GM23338 (cell line): ENCODE measurements around the gene NDUFS2. TPM values are rescaled to one million over a fixed set of nuclear protein-coding genes. Genes with fewer than 3 reads are reported as not detected.

Experiments
- ATAC-seq: fragments of 200-7000 bp; cut with Tn5 transposase; 3 replicates; pipeline ENCODE4 v1.9.1; 2020
- DNase-seq: peaks from one replicate; pipeline ENCODE4 v3.0.0-alpha.2; 2015; ENCODE audit warnings: low spot score
- H2AFZ ChIP-seq: fragments of 200-600 bp; sonication (generic); 2 replicates; pipeline ENCODE4 v1.8.0; 2016; ENCODE audit warnings: antibody characterized with exemption, mild to moderate bottlenecking, moderate library complexity
- H3F3A ChIP-seq: fragments of 200-600 bp; sonication (generic); replicated peaks from 2 replicates; pipeline ENCODE4 v1.8.0; 2017; ENCODE audit warnings: antibody characterized with exemption, mixed run types, low read depth
- H3K27ac ChIP-seq: fragments of 200-600 bp; sonication (generic); 2 replicates; pipeline ENCODE4 v1.6.1; 2016; ENCODE audit warnings: low read depth
- H3K27me3 ChIP-seq: fragments of 200-600 bp; sonication (generic); 2 replicates; pipeline ENCODE4 v1.8.0; 2016; ENCODE audit warnings: mild to moderate bottlenecking, mixed run types, moderate library complexity; ENCODE audit not compliant: insufficient read depth
- H3K36me3 ChIP-seq: fragments of 200-600 bp; sonication (generic); 2 replicates; pipeline ENCODE4 v1.8.0; 2016; ENCODE audit warnings: mild to moderate bottlenecking; ENCODE audit not compliant: insufficient read depth
- H3K4me1 ChIP-seq: fragments of 200-600 bp; sonication (generic); 2 replicates; pipeline ENCODE4 v1.8.0; 2016; ENCODE audit warnings: mild to moderate bottlenecking, moderate library complexity; ENCODE audit not compliant: insufficient read depth
- H3K4me2 ChIP-seq: fragments of 200-600 bp; sonication (generic); 2 replicates; pipeline ENCODE4 v1.7.1; 2017; ENCODE audit warnings: mixed run types
- H3K4me3 ChIP-seq: fragments of 200-600 bp; sonication (generic); 2 replicates; pipeline ENCODE4 v1.6.1; 2016; ENCODE audit warnings: mixed run types
- H3K79me2 ChIP-seq: fragments of 200-600 bp; sonication (generic); replicated peaks from 2 replicates; pipeline ENCODE4 v1.8.0; 2017; ENCODE audit warnings: mild to moderate bottlenecking; ENCODE audit not compliant: insufficient read depth
- H3K9me2 ChIP-seq: fragments of 200-600 bp; sonication (generic); 2 replicates; pipeline ENCODE4 v1.8.0; 2017; ENCODE audit not compliant: insufficient read depth
- H4K20me1 ChIP-seq: fragments of 200-600 bp; sonication (generic); replicated peaks from 2 replicates; pipeline ENCODE4 v1.8.0; 2017; ENCODE audit warnings: mild to moderate bottlenecking; ENCODE audit not compliant: insufficient read depth
- H3K27ac Mint-ChIP-seq: 2 replicates; pipeline ENCODE4 v1.8.0; 2020; ENCODE audit warnings: inconsistent platforms, mild to moderate bottlenecking, moderate library complexity, mixed read lengths
- H3K27me3 Mint-ChIP-seq: 3 replicates; pipeline ENCODE4 v1.8.0; 2022; ENCODE audit warnings: low read depth, mild to moderate bottlenecking, moderate library complexity, mixed read lengths, inconsistent platforms; ENCODE audit not compliant: insufficient read depth, poor library complexity
- H3K36me3 Mint-ChIP-seq: 3 replicates; pipeline ENCODE4 v1.8.0; 2021; ENCODE audit warnings: low read depth, mild to moderate bottlenecking, inconsistent platforms, moderate library complexity, mixed read lengths
- H3K4me1 Mint-ChIP-seq: 3 replicates; pipeline ENCODE4 v1.8.0; 2020; ENCODE audit warnings: mild to moderate bottlenecking, inconsistent platforms, mixed read lengths
- H3K4me3 Mint-ChIP-seq: 3 replicates; pipeline ENCODE4 v1.8.0; 2021; ENCODE audit warnings: moderate library complexity, mild to moderate bottlenecking, inconsistent platforms, mixed read lengths
- H3K9me3 Mint-ChIP-seq: 3 replicates; pipeline ENCODE4 v1.8.0; 2020; ENCODE audit warnings: moderate library complexity, mild to moderate bottlenecking, inconsistent platforms, mixed read lengths
- CREB1 ChIP-seq: fragments of 250-450 bp; sonication (Bioruptor Pico); IDR thresholded peaks from 2 replicates; pipeline ENCODE4 v1.5.0; 2020; ENCODE audit warnings: low read depth, mild to moderate bottlenecking, moderate library complexity
- ETS1 ChIP-seq: IDR thresholded peaks from 2 replicates; pipeline ENCODE4 v1.6.1; 2016; ENCODE audit warnings: antibody characterized with exemption
- EZH2 ChIP-seq: fragments of 200-600 bp; sonication (generic); IDR thresholded peaks from one replicate; pipeline ENCODE4 v1.8.0; 2017; ENCODE audit warnings: antibody characterized with exemption, mild to moderate bottlenecking, low read depth; ENCODE audit not compliant: unreplicated experiment
- EZH2phosphoT487 ChIP-seq: fragments of 200-600 bp; sonication (generic); IDR thresholded peaks from one replicate; pipeline ENCODE4 v1.8.1; 2018; ENCODE audit warnings: antibody characterized with exemption; ENCODE audit not compliant: unreplicated experiment
- JUNB ChIP-seq: IDR thresholded peaks from one replicate; pipeline ENCODE4 v1.6.1; 2016; ENCODE audit warnings: antibody characterized with exemption; ENCODE audit not compliant: unreplicated experiment
- NANOG ChIP-seq: IDR thresholded peaks from 2 replicates; pipeline ENCODE4 v1.6.1; 2016; ENCODE audit warnings: antibody characterized with exemption, borderline replicate concordance
- POLR2AphosphoS5 ChIP-seq: IDR thresholded peaks from 2 replicates; pipeline ENCODE4 v1.6.1; 2016; ENCODE audit warnings: antibody characterized with exemption, low read depth
- STAT1 ChIP-seq: IDR thresholded peaks from one replicate; pipeline ENCODE4 v1.6.1; 2016; ENCODE audit warnings: antibody characterized with exemption; ENCODE audit not compliant: unreplicated experiment
- ZNF114 ChIP-seq: fragments of 250-450 bp; sonication (Bioruptor Pico); IDR thresholded peaks from 2 replicates; pipeline ENCODE4 v1.5.0; 2020; ENCODE audit warnings: mild to moderate bottlenecking, moderate library complexity
- ZNF331 ChIP-seq: fragments of 250-450 bp; sonication (Bioruptor Pico); IDR thresholded peaks from 2 replicates; pipeline ENCODE4 v1.5.0; 2020; ENCODE audit warnings: low read depth, mild to moderate bottlenecking, moderate library complexity
- polyA plus RNA-seq: library from polyadenylated mRNA; unstranded; fragments of >200 nt; fragmentation: Nextera tagmentation; extraction: Ambion mirVana; gene quantifications from 2 replicates; pipeline ENCODE4 v1.2.1, GENCODE V29; 2016
- total RNA-seq: library from RNA; depleted of rRNA; stranded (reverse); fragments of >200 nt; shearing (Covaris generic); gene quantifications from 2 replicates; pipeline ENCODE4 v1.2.3, GENCODE V29; 2014
- TF ChIP-seq, protein P1 (sequence below): IDR thresholded peaks from one replicate; pipeline ENCODE4 v1.6.1; 2018; ENCODE audit warnings: antibody characterized with exemption; ENCODE audit not compliant: unreplicated experiment
- TF ChIP-seq, protein P2 (sequence below), 2 experiments: fragments of 200-600 bp in 1 of 2; sonication (generic) in 1 of 2; conservative IDR thresholded peaks; 2 replicates each; pipeline versions ENCODE4 v1.5.1 to v1.6.1; 2016 to 2017; ENCODE audit warnings: antibody characterized with exemption in 2 of 2, low read depth in 2 of 2, mild to moderate bottlenecking in 2 of 2, moderate library complexity in 1 of 2
- TF ChIP-seq, protein P3 (sequence below): fragments of 250-450 bp; sonication (Bioruptor Pico); IDR thresholded peaks from 2 replicates; pipeline ENCODE4 v1.5.0; 2020; ENCODE audit warnings: mild to moderate bottlenecking, moderate library complexity

NDUFS2 gene
- total and polyA plus RNA-seq, 2 experiments from 2014 or later = 56.7 to 131 TPM

DNA sequence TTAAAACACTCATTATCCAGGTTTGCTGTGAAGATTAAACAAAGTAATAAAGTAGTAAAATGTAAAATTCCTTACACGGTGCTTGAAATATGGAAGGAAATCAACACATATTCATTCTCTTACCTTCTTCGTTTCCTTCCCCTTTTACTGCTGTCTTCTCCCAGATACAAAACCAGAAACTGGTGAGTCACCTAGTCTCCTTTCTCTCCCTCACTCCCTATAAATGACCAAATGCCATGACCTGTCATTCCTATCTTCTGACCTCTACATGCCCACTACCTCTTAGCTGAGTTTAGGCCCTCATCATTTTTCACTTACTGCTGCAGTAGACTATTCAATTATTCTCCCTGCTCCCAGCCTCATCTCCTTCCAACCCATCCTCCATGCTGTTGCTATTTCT, 40.1 kb downstream of the NDUFS2 start:
- TF ChIP-seq ETS1 = no peak
- no peak for TF ChIP-seq EZH2phosphoT487
- TF ChIP-seq, protein P1, sequence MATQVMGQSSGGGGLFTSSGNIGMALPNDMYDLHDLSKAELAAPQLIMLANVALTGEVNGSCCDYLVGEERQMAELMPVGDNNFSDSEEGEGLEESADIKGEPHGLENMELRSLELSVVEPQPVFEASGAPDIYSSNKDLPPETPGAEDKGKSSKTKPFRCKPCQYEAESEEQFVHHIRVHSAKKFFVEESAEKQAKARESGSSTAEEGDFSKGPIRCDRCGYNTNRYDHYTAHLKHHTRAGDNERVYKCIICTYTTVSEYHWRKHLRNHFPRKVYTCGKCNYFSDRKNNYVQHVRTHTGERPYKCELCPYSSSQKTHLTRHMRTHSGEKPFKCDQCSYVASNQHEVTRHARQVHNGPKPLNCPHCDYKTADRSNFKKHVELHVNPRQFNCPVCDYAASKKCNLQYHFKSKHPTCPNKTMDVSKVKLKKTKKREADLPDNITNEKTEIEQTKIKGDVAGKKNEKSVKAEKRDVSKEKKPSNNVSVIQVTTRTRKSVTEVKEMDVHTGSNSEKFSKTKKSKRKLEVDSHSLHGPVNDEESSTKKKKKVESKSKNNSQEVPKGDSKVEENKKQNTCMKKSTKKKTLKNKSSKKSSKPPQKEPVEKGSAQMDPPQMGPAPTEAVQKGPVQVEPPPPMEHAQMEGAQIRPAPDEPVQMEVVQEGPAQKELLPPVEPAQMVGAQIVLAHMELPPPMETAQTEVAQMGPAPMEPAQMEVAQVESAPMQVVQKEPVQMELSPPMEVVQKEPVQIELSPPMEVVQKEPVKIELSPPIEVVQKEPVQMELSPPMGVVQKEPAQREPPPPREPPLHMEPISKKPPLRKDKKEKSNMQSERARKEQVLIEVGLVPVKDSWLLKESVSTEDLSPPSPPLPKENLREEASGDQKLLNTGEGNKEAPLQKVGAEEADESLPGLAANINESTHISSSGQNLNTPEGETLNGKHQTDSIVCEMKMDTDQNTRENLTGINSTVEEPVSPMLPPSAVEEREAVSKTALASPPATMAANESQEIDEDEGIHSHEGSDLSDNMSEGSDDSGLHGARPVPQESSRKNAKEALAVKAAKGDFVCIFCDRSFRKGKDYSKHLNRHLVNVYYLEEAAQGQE = no peak
- TF ChIP-seq POLR2AphosphoS5 = no peak
- TF ChIP-seq STAT1 = no peak
- TF ChIP-seq JUNB = no peak
- TF ChIP-seq ZNF114 (CRISPR knock-in tag) = no peak
- no peak for TF ChIP-seq EZH2
- no peak for TF ChIP-seq NANOG
- no peak for TF ChIP-seq ZNF331
- TF ChIP-seq, protein P2, sequence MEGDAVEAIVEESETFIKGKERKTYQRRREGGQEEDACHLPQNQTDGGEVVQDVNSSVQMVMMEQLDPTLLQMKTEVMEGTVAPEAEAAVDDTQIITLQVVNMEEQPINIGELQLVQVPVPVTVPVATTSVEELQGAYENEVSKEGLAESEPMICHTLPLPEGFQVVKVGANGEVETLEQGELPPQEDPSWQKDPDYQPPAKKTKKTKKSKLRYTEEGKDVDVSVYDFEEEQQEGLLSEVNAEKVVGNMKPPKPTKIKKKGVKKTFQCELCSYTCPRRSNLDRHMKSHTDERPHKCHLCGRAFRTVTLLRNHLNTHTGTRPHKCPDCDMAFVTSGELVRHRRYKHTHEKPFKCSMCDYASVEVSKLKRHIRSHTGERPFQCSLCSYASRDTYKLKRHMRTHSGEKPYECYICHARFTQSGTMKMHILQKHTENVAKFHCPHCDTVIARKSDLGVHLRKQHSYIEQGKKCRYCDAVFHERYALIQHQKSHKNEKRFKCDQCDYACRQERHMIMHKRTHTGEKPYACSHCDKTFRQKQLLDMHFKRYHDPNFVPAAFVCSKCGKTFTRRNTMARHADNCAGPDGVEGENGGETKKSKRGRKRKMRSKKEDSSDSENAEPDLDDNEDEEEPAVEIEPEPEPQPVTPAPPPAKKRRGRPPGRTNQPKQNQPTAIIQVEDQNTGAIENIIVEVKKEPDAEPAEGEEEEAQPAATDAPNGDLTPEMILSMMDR (conservative IDR thresholded peaks at IDR 0.05; ENCODE audit: low read depth in 2 of 2) = no peak
- no peak for TF ChIP-seq CREB1 (CRISPR knock-in tag)
- TF ChIP-seq, protein P3, sequence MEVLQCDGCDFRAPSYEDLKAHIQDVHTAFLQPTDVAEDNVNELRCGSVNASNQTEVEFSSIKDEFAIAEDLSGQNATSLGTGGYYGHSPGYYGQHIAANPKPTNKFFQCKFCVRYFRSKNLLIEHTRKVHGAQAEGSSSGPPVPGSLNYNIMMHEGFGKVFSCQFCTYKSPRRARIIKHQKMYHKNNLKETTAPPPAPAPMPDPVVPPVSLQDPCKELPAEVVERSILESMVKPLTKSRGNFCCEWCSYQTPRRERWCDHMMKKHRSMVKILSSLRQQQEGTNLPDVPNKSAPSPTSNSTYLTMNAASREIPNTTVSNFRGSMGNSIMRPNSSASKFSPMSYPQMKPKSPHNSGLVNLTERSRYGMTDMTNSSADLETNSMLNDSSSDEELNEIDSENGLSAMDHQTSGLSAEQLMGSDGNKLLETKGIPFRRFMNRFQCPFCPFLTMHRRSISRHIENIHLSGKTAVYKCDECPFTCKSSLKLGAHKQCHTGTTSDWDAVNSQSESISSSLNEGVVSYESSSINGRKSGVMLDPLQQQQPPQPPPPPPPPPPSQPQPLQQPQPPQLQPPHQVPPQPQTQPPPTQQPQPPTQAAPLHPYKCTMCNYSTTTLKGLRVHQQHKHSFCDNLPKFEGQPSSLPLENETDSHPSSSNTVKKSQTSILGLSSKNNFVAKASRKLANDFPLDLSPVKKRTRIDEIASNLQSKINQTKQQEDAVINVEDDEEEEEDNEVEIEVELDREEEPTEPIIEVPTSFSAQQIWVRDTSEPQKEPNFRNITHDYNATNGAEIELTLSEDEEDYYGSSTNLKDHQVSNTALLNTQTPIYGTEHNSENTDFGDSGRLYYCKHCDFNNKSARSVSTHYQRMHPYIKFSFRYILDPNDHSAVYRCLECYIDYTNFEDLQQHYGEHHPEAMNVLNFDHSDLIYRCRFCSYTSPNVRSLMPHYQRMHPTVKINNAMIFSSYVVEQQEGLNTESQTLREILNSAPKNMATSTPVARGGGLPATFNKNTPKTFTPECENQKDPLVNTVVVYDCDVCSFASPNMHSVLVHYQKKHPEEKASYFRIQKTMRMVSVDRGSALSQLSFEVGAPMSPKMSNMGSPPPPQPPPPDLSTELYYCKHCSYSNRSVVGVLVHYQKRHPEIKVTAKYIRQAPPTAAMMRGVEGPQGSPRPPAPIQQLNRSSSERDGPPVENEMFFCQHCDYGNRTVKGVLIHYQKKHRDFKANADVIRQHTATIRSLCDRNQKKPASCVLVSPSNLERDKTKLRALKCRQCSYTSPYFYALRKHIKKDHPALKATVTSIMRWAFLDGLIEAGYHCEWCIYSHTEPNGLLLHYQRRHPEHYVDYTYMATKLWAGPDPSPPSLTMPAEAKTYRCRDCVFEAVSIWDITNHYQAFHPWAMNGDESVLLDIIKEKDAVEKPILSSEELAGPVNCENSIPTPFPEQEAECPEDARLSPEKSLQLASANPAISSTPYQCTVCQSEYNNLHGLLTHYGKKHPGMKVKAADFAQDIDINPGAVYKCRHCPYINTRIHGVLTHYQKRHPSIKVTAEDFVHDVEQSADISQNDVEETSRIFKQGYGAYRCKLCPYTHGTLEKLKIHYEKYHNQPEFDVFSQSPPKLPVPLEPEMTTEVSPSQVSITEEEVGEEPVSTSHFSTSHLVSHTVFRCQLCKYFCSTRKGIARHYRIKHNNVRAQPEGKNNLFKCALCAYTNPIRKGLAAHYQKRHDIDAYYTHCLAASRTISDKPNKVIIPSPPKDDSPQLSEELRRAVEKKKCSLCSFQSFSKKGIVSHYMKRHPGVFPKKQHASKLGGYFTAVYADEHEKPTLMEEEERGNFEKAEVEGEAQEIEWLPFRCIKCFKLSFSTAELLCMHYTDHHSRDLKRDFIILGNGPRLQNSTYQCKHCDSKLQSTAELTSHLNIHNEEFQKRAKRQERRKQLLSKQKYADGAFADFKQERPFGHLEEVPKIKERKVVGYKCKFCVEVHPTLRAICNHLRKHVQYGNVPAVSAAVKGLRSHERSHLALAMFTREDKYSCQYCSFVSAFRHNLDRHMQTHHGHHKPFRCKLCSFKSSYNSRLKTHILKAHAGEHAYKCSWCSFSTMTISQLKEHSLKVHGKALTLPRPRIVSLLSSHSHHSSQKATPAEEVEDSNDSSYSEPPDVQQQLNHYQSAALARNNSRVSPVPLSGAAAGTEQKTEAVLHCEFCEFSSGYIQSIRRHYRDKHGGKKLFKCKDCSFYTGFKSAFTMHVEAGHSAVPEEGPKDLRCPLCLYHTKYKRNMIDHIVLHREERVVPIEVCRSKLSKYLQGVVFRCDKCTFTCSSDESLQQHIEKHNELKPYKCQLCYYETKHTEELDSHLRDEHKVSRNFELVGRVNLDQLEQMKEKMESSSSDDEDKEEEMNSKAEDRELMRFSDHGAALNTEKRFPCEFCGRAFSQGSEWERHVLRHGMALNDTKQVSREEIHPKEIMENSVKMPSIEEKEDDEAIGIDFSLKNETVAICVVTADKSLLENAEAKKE (CRISPR knock-in tag) = no peak
- H3K36me3 ChIP-seq = no peaks in the 10 kb centered on the region
- ATAC-seq = no peak
- H3K4me3 ChIP-seq = no peak overlapping the region
- no peaks in the 10 kb centered on the region for H3K4me1 ChIP-seq
- no peaks in the 10 kb centered on the region for H3K79me2 ChIP-seq
- H3K27ac ChIP-seq = no peak overlapping the region
- no peak for DNase-seq
- H3K9me3 Mint-ChIP-seq = no peaks in the 10 kb centered on the region
- no peak overlapping the region for H3K4me2 ChIP-seq
- H3K27me3 ChIP-seq = no peaks in the 10 kb centered on the region
- H3F3A ChIP-seq = no peaks in the 10 kb centered on the region
- H3K9me2 ChIP-seq = peaks cover 3% of the 10 kb centered on the region; the same call in 1 of the 2 replicates
- H3K4me3 Mint-ChIP-seq = no peak overlapping the region
- no peak overlapping the region for H2AFZ ChIP-seq
- no peak overlapping the region for H3K27ac Mint-ChIP-seq
- H3K27me3 Mint-ChIP-seq = peaks cover 4% of the 10 kb centered on the region
- H4K20me1 ChIP-seq = no peaks in the 10 kb centered on the region
- H3K36me3 Mint-ChIP-seq = no peaks in the 10 kb centered on the region
- H3K4me1 Mint-ChIP-seq = no peaks in the 10 kb centered on the region
